Osteoblast (primary cell): ENCODE data around the gene PCCB. TPM values are rescaled to one million over a fixed set of nuclear protein-coding genes. Genes with fewer than 3 reads are reported as not detected.
A peak's percentile ranks its signal among the peaks of the same experiment; 100 is the strongest.
"Not testable (repeated sequence)": the region's sequence is repeated elsewhere in the genome, so short reads cannot be mapped to it uniquely, and the experiment has no call there.

Source experiments
- DNase-seq: peaks from one replicate; pipeline ENCODE4 v3.0.0; 2011; ENCODE audit warnings: low spot score, mixed read lengths; ENCODE audit not compliant: insufficient read length; ENCODE audit errors: missing footprints
- H2AFZ ChIP-seq: 2 replicates; pipeline ENCODE4 v1.6.0; 2011; ENCODE audit warnings: mild to moderate bottlenecking, low read length
- H3K27ac ChIP-seq: 2 replicates; pipeline ENCODE4 v1.5.1; 2011; ENCODE audit warnings: mild to moderate bottlenecking, low read depth, low read length, moderate library complexity
- H3K27me3 ChIP-seq: 2 replicates; pipeline ENCODE4 v1.6.0; 2012; ENCODE audit warnings: mild to moderate bottlenecking, control low read depth, inconsistent platforms, low read length, moderate library complexity; ENCODE audit not compliant: insufficient read depth
- H3K36me3 ChIP-seq: 2 replicates; pipeline ENCODE4 v1.5.1; 2011; ENCODE audit warnings: mild to moderate bottlenecking, low read length, control low read depth, moderate library complexity; ENCODE audit not compliant: insufficient read depth
- H3K4me1 ChIP-seq: 2 replicates; pipeline ENCODE4 v1.5.1; 2011; ENCODE audit warnings: mild to moderate bottlenecking, low read length, control low read depth, moderate library complexity; ENCODE audit not compliant: insufficient read depth
- H3K4me2 ChIP-seq: 2 replicates; pipeline ENCODE4 v1.6.0; 2011; ENCODE audit warnings: mild to moderate bottlenecking, low read length; ENCODE audit not compliant: insufficient read depth
- H3K4me3 ChIP-seq: fragments of 200-600 bp; sonication (generic); 3 replicates; pipeline ENCODE4 v1.5.1; 2012; ENCODE audit warnings: mild to moderate bottlenecking, low read length, inconsistent platforms; ENCODE audit not compliant: insufficient read depth
- H3K79me2 ChIP-seq: 2 replicates; pipeline ENCODE4 v1.6.0; 2012; ENCODE audit warnings: mild to moderate bottlenecking, low read length, control low read depth, inconsistent platforms; ENCODE audit not compliant: insufficient read depth
- H3K9me3 ChIP-seq: 2 replicates; pipeline ENCODE4 v1.5.1; 2011; ENCODE audit warnings: low read depth, low read length, control low read depth
- H4K20me1 ChIP-seq: 2 replicates; pipeline ENCODE4 v1.6.0; 2012; ENCODE audit warnings: mild to moderate bottlenecking, low read length, control low read depth; ENCODE audit not compliant: insufficient read depth
- CTCF ChIP-seq: IDR thresholded peaks from 2 replicates; pipeline ENCODE4 v1.5.1; 2011; ENCODE audit warnings: mild to moderate bottlenecking, low read depth, low read length, moderate library complexity; ENCODE audit errors: extremely low read depth
- total RNA-seq: library from RNA; depleted of rRNA; stranded (reverse); fragments of >200 nt; gene quantifications from 2 replicates; pipeline ENCODE4 v1.2.3, GENCODE V29; 2012

PCCB gene
- total RNA-seq, 1 donor, result 53.9 TPM

GRCh38 chr3:136366289-136366688, 116.1 kb downstream of the PCCB start:
- Histone ChIP-seq H3K79me2 (no peaks in the 10 kb centered on the region), H3K27me3 (no peaks in the 10 kb centered on the region), H3K4me3 (no peak overlapping the region), H3K27ac (no peak overlapping the region), H4K20me1 (no peaks in the 10 kb centered on the region), H3K36me3 (no peaks in the 10 kb centered on the region), H3K4me1 (peaks cover 5% of the 10 kb centered on the region), H3K4me2 (no peak overlapping the region), H2AFZ (no peak overlapping the region), H3K9me3 (no peaks in the 10 kb centered on the region)
- no peak for DNase-seq
- no peak for TF ChIP-seq CTCF

DNA sequence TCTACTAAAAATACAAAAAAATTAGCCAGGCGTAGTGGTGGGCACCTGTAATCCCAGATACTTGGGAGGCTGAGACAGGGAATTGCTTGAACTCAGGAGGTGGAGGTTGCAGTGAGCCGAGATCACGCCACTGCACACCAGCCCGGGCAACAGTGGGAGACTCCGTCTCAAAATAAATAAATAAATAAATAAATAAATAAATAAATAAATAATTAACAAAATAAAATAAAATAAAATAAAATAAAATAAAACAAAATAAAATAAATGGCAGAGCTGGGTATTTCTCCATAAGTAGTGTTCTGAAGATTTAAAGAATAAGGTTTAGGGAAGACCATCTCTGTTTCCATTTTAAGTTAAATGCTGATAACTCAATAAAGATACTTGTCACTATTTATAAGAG, 125.7 kb downstream of the PCCB start:
- H3K9me3 ChIP-seq, H3K36me3 ChIP-seq, DNase-seq, H3K4me3 ChIP-seq, H3K4me2 ChIP-seq, H2AFZ ChIP-seq, H4K20me1 ChIP-seq, H3K27ac ChIP-seq, H3K4me1 ChIP-seq, H3K27me3 ChIP-seq, H3K79me2 ChIP-seq: not testable (repeated sequence)

DNA sequence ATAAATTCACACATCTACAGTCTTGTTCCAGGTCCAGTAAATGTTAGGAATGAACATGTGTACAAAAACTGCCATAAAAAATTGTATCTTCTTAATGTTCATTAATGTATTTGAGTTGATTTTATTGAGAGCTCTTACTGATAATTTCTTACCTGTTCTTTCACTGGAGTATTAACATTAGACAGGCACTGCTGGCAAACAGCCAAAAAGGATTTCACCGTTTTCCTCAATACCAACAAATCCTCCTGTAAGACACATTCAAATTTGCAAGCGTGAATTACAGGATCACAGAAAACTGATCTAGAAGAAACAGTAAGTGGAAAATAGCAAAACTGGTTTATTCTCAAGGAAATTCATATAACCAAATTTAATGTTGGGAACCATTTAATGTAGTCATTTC, 127.4 kb downstream of the PCCB start:
- TF ChIP-seq CTCF, result no peak
- H4K20me1 ChIP-seq, result no peaks in the 10 kb centered on the region
- H2AFZ ChIP-seq, result no peak overlapping the region
- H3K4me2 ChIP-seq, result no peak overlapping the region
- H3K4me1 ChIP-seq, result no peaks in the 10 kb centered on the region
- H3K36me3 ChIP-seq, result no peaks in the 10 kb centered on the region
- H3K27me3 ChIP-seq, result no peaks in the 10 kb centered on the region
- H3K27ac ChIP-seq, result no peak overlapping the region
- no peak overlapping the region for H3K4me3 ChIP-seq
- peak; percentile 44 for DNase-seq
- no peaks in the 10 kb centered on the region for H3K79me2 ChIP-seq
- H3K9me3 ChIP-seq, result no peaks in the 10 kb centered on the region

DNA sequence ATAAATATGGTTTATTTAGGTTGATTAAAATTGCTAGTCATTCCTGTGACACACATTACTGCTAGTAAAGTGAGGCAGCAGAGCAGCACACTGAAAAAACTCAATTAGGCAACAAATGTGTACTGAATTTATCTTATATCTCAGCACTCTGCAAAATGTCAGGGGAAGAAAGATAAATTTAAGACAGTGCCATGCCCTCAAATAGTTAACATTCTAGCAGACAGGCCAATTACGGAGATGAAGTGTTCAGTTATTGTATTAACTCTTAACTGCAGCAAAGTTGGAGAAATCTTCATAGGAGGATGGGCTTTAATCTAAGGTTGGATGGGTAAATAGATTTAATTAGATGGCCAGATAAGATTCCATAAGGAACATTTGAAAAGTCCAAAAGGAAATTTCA, 127.9 kb downstream of the PCCB start:
- Histone ChIP-seq H3K27ac (no peak overlapping the region), H3K27me3 (no peaks in the 10 kb centered on the region), H3K79me2 (no peaks in the 10 kb centered on the region), H3K4me3 (no peak overlapping the region), H2AFZ (no peak overlapping the region), H3K9me3 (no peaks in the 10 kb centered on the region), H3K36me3 (no peaks in the 10 kb centered on the region), H4K20me1 (no peaks in the 10 kb centered on the region), H3K4me1 (no peaks in the 10 kb centered on the region), H3K4me2 (no peak overlapping the region)
- peak; percentile 17 for DNase-seq
- TF ChIP-seq CTCF, result no peak

Other genes starting within 250 kb of the PCCB start
- 18.5 and 19.2 TPM in 2 replicates for gene MSL2, start 54.0 kb upstream of the PCCB start, total RNA-seq